AG10803 (cell line): ENCODE data around the gene CAPN9.
A peak's percentile ranks its signal among the peaks of the same experiment; 100 is the strongest.

Experiments
- DNase-seq: peaks from one replicate; pipeline ENCODE4 v3.0.0; 2010; ENCODE audit warnings: low read depth
- H3K4me3 ChIP-seq: 2 replicates; pipeline ENCODE4 v1.5.1; 2011; ENCODE audit warnings: mild to moderate bottlenecking, low read length, control low read depth
- CTCF ChIP-seq: conservative IDR thresholded peaks from 2 replicates; pipeline ENCODE4 v1.5.1; 2011; ENCODE audit warnings: mild to moderate bottlenecking, low read length, control low read depth, inconsistent platforms

Gene CAPN9

GRCh38 chr1:230725256-230726012 is 21.8 kb upstream of the CAPN9 start:
- no peak overlapping the region for H3K4me3 ChIP-seq
- no peak for DNase-seq
- no peak for TF ChIP-seq CTCF

DNA sequence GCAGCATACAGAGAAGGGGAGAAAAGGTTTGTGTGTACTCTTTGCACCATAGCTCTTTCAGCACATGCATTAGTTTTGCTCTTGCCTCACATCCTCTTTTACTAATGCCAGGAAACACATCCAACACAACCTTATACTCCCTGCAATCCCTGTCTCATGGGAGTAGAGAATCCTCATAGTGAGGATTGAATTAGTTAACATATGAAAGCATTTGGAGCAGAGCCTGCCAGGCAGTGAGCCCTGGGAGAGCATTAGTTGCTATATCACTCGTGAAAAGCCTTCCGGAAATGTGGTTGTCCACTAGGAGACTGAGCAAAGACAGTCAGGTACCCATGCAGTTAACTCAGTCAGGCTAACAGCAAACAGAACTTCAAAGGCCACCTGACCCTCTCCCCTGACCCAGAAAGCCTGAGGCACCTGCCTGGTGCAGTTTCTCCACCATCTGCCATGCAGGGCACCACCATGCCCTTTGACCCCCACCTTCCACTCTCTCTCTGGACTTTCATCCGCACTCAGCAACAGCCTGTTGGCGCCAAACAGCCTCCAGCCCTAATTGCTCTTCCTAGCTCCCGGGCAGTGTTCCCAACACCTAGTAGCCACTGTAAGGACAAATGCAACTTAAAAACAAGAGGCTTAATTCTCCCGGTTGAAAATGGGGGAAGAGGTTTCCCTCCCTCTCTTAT is 18.3 kb upstream of the CAPN9 start:
- TF ChIP-seq CTCF, result no peak
- DNase-seq, result peak; percentile 51
- H3K4me3 ChIP-seq, result no peak overlapping the region

DNA sequence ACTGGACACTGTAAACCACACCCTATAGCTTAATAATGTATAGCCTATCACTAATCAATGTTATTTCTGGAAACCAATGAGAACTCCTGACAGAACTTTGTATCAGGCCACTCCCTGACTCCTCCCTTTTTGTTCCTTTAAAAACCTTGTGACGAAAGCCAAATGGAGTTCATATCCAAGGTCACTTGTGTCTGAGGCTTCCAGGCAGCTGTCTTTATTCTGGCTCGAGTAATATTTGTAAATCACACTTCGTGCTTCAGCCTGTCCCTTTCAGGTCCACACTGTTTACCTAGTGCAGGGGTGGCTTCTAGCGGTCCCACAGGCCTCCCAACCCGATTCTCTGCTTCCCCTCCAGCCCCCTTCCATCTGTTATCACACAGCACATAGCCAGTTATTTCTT is 16.2 kb upstream of the CAPN9 start:
- no peak for DNase-seq
- no peak for TF ChIP-seq CTCF
- no peak overlapping the region for H3K4me3 ChIP-seq

GRCh38 chr1:230735447-230735846 is 11.7 kb upstream of the CAPN9 start:
- TF ChIP-seq CTCF, result no peak
- no peak overlapping the region for H3K4me3 ChIP-seq
- no peak for DNase-seq

- no peak overlapping the region for H3K4me3 ChIP-seq
- no peak for TF ChIP-seq CTCF
- no peak for DNase-seq
Measured at GRCh38 chr1:230737622-230738262, 9.4 kb upstream of the CAPN9 start.

GRCh38 chr1:230739564-230740290 is 7.5 kb upstream of the CAPN9 start:
- TF ChIP-seq CTCF, result no peak
- DNase-seq, result no peak
- H3K4me3 ChIP-seq, result no peak overlapping the region
